GM21786 (cell line): Measurements from ENCODE around the gene IFITM5.
"Not testable (repeated sequence)": the region's sequence is repeated elsewhere in the genome, so short reads cannot be mapped to it uniquely, and the experiment has no call there.

Experiments used
- ATAC-seq: cut with Tn5 transposase; IDR thresholded peaks from one replicate; pipeline ENCODE4 v1.9.1; 2021; ENCODE audit not compliant: unreplicated experiment

The IFITM5 gene

GRCh38 chr11:299081-299891 lies at the start of gene IFITM5:
Gene IFITM5, minus strand, starts transcription at chr11:299526. Its CDS starts 36 bp downstream, at chr11:299490.
- no peak for ATAC-seq

GRCh38 chr11:346529-346928 lies 47.2 kb upstream of the IFITM5 start:
- ATAC-seq: no peak

DNA sequence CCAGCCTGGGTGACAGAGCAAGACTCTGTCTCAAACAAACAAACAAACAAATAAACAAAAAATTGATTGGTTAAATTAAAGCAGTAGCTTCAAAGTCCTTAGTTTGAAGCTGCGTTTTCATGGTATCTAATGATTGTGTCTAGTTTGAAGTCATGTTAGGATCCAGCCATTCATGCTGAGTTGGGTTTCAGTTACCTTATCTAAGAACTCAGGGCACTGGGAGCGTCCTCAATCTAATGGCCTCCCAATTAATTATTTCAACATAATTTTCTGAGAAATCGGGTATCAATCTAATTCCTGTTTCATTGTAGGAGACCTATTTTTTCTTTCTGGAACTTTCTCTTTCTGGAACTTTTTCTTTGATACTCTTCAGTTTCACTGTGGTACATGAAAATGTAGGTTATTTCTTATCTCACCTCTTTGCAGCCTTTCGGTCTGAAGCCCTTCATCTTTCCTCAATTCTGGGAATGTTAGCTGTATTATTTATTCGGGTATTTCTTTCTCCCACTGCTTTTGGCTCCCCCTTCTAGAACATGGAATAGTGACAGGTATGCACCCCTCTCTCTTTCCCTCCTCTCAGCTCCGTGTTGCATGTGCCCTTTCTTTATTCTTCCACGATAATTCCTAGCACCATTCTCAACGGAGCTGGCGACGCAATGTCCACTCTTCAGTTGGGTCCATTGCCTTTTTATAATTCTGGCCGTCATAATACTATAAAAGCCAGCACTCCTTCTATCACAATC lies 45.7 kb upstream of the IFITM5 start:
- ATAC-seq: no peak

- ATAC-seq: no peak
Measured at GRCh38 chr11:342328-342727, 43.0 kb upstream of the IFITM5 start.

- ATAC-seq: no peak
Measured at GRCh38 chr11:340539-341512, 41.5 kb upstream of the IFITM5 start.

GRCh38 chr11:339963-340362 lies 40.6 kb upstream of the IFITM5 start:
- no peak for ATAC-seq

GRCh38 chr11:337711-338110 lies 38.4 kb upstream of the IFITM5 start:
- no peak for ATAC-seq

- no peak for ATAC-seq
Measured at GRCh38 chr11:336659-337198, 37.4 kb upstream of the IFITM5 start.

DNA sequence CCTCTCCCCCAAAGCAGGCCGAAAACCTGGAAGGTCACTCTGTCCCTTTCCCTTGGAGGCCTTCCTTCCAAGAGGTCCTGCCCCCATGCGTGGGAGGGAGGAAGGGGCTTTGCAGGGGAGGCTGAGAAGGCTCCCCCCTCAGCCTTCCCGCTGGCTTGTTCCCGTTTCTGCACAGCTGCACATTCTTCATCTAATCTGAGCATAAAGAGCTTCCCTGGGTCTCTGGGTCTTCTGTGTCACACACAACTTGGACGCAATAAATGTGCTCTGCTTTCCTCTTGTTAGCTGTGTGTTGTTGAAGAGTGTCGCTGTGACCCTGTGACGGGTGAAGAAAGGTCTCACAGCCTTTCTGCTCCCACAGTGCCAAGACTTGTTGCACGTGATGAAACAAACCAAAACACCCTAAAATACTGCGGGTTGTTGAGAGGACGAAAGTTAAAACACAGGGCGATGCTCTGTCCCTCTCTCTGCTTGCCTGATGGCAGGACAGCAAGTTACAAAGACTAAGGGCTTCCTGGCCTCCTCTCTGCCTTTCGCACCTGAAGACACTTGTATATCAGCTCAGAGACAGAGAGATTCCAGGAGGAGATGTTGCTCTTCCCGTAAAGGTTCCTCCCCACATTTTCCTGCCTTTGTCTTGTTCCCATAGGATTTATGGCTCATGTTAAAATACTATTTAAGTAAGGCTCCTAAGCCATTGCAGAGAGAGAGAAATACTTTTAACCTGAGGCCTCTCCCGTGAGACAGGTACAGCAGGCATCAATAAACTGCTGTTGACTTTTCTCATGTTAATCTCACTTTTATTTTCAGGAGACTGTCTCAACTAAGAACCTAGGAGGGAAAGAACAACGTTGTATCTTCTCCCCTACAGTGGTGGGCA lies 36.7 kb upstream of the IFITM5 start:
- no peak for ATAC-seq

DNA sequence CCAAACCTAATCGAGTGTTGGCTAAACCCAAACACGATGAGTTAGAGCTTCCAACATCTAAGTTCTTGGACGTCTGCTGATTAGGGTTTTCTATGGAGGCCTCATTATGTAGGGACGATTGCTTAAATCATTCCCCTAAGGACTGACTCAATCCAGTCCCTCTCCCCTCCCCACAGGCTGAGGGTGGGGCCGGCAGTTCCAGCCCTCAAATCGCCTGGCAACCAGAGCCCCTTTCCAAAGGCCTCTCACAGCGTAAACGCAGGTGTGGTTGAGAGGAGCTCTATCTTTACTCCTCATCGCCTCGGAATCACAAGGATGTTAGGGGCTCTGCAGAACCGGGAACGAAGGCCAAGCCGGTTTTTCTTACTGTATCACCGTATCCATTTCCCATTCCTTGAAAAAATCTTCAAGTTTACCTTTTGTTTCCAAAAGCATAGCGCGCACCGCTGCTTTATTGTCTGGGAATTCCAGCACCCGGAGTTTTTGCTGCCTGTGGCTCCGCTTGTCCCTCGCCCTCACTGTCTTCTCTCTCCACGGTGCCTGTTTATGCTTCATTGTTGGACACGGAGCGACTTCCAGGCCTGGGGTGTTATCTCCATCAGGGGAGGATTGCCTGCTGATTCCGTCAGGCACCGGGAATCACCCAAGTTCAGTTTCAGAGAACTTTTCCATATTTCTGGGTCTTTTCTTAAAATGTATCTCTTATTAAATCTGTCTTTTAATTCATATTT lies 35.1 kb upstream of the IFITM5 start:
- ATAC-seq: no peak

- not testable (repeated sequence) for ATAC-seq
Measured at GRCh38 chr11:333616-334263, 34.4 kb upstream of the IFITM5 start.

GRCh38 chr11:332651-333480 lies 33.5 kb upstream of the IFITM5 start:
- ATAC-seq: no peak

DNA sequence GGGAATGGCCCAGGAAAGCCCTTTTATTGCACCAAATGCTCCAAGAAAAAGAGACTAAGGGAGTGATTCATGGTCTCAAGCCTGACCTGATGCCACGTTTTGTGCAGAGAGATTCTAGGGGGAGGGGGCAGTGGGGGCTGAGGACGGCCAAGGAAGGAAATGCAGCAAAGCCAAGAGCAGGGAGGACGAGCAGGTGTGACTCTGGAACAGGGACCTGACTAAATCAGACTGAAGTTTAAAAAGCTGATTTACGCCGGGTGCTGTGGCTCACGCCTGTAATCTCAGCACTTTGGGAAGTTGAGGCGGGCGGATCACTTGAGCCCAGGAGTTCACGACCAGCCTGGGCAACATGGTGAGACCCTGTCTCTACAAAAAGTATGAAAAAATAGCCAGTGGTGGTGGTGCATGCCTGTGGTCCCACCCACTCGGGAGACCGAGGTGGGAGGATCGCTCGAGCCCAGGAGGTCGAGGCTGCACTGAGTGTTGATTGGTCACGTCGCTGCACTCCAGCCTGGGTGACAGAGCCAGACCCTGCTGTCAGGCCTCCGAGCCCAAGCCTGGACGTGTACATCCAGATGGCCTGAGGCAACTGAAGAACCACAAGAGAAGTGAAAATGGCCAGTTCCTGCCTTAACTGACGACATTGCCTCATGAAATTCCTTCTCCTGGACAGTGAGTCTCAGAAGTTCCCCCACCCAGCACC lies 32.2 kb upstream of the IFITM5 start:
- ATAC-seq: no peak

GRCh38 chr11:330694-331357 lies 31.5 kb upstream of the IFITM5 start:
- no peak for ATAC-seq

DNA sequence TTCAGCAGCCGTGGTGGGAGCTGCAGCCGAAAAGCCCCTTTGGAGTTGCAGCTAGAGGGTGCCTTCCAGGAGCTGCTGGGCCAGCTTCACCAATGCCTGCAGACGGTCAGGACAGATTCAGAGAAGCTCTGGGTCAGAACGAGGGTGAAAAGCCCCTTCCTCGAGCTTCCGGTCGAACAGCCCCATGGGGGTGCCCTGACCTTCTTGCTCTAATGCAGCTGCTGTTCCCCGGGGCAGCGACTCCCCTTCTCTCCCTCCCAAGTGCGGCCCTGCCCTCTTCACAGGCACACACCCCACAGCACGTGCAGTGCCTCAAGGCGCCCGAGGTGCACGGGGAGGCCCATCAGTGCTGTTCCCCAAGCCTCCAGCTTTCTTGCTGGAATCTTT lies 31.0 kb upstream of the IFITM5 start:
- no peak for ATAC-seq

- ATAC-seq: no peak
Measured at GRCh38 chr11:329886-330253, 30.5 kb upstream of the IFITM5 start.
